H1 (cell line): ENCODE measurements around the gene PRSS23. TPM values are rescaled to one million over a fixed set of nuclear protein-coding genes. Genes with fewer than 3 reads are reported as not detected.

Experiments
- CTCF ChIA-PET: fragments of 300-600 bp; sonication (Branson Sonifier 250); formaldehyde crosslinking; loops from one replicate; lab custom pipeline; 2021; ENCODE audit not compliant: partially characterized antibody; lab: Charles Lee
- POLR2A ChIA-PET: fragments of 300-600 bp; sonication (Branson Sonifier 250); formaldehyde crosslinking; loops from one replicate; lab custom pipeline; 2021; ENCODE audit warnings: inconsistent platforms; ENCODE audit not compliant: partially characterized antibody; lab: Charles Lee
- DNase-seq, 2 experiments: peaks; one replicate each; pipeline versions ENCODE4 v3.0.0 to v3.0.0-alpha.2; 2010 to 2022; ENCODE audit warnings: low spot score in 2 of 2, low read depth in 1 of 2, mixed read lengths in 1 of 2
- FAIRE-seq: peaks from 2 replicates; lab custom pipeline; 2011; peaks lifted over from hg19 to GRCh38; lab: Jason Lieb, UNC
- H2AFZ ChIP-seq: 2 replicates; pipeline ENCODE4 v1.8.1; 2012; ENCODE audit warnings: low read length, inconsistent platforms
- H2AK5ac ChIP-seq: 2 replicates; pipeline ENCODE4 v1.6.1; 2013; ENCODE audit warnings: low read depth, low read length
- H2BK120ac ChIP-seq: replicated peaks from 2 replicates; pipeline ENCODE3; 2013; ENCODE audit warnings: low read depth, low read length, inconsistent platforms
- H2BK12ac ChIP-seq: 2 replicates; pipeline ENCODE4 v1.6.1; 2013; ENCODE audit warnings: low read depth, low read length
- H2BK15ac ChIP-seq: 2 replicates; pipeline ENCODE4 v1.6.1; 2013; ENCODE audit warnings: low read length
- H2BK20ac ChIP-seq: 2 replicates; pipeline ENCODE4 v1.6.1; 2013; ENCODE audit warnings: low read length
- H2BK5ac ChIP-seq: 2 replicates; pipeline ENCODE4 v1.6.1; 2013; ENCODE audit warnings: low read depth, low read length
- H3K14ac ChIP-seq: 2 replicates; pipeline ENCODE4 v1.6.1; 2013; ENCODE audit warnings: inconsistent platforms; ENCODE audit not compliant: insufficient read length
- H3K18ac ChIP-seq: 2 replicates; pipeline ENCODE4 v1.6.1; 2013; ENCODE audit warnings: low read length; ENCODE audit errors: extremely low read depth
- H3K23ac ChIP-seq: 2 replicates; pipeline ENCODE4 v1.6.1; 2013; ENCODE audit warnings: inconsistent platforms; ENCODE audit not compliant: insufficient read length
- H3K23me2 ChIP-seq: 2 replicates; pipeline ENCODE4 v1.6.1; 2013; ENCODE audit warnings: low read depth, low read length
- H3K27ac ChIP-seq: 2 replicates; pipeline ENCODE4 v1.6.1; 2011; ENCODE audit warnings: low read depth, low read length, inconsistent platforms
- H3K27me3 ChIP-seq, 4 experiments: replicated peaks in 1 of 4; 1 replicate in 1 of 4; 2 replicates in 3 of 4; pipeline versions ENCODE4 v1.6.1 to v1.8.1; 2011 to 2013; ENCODE audit warnings: low read length in 3 of 4, mild to moderate bottlenecking in 3 of 4, inconsistent platforms in 2 of 4, mixed read lengths in 2 of 4, moderate library complexity in 1 of 4; ENCODE audit not compliant: control insufficient read depth in 3 of 4, insufficient read depth in 3 of 4; ENCODE audit errors: extremely low read depth in 1 of 4
- H3K36me3 ChIP-seq, 4 experiments: 2 replicates each; pipeline versions ENCODE4 v1.6.1 to v1.8.1; 2011 to 2013; ENCODE audit warnings: mild to moderate bottlenecking in 4 of 4, low read length in 3 of 4, moderate library complexity in 2 of 4, control low read depth in 1 of 4, inconsistent platforms in 1 of 4; ENCODE audit not compliant: insufficient read depth in 4 of 4, control insufficient read depth in 2 of 4
- H3K4ac ChIP-seq: replicated peaks from 2 replicates; pipeline ENCODE3; 2013; ENCODE audit warnings: low read length, low read depth, mixed read lengths, inconsistent platforms; ENCODE audit not compliant: insufficient read length
- H3K4me1 ChIP-seq, 4 experiments: replicated peaks in 1 of 4; 1 replicate in 1 of 4; 2 replicates in 3 of 4; pipeline versions ENCODE4 v1.6.1 to v1.8.1; 2011 to 2013; ENCODE audit warnings: low read length in 3 of 4, inconsistent platforms in 2 of 4, mixed read lengths in 1 of 4; ENCODE audit not compliant: insufficient read depth in 4 of 4, control insufficient read depth in 3 of 4
- H3K4me2 ChIP-seq, 2 experiments: 2 replicates each; pipeline versions ENCODE4 v1.6.1 to v1.8.1; 2011 to 2013; ENCODE audit warnings: low read depth in 2 of 2, low read length in 2 of 2, control low read depth in 1 of 2, inconsistent platforms in 1 of 2, mild to moderate bottlenecking in 1 of 2; ENCODE audit not compliant: insufficient read depth in 1 of 2
- H3K4me3 ChIP-seq, 4 experiments: fragments of 200-600, 300-600 bp in 1 of 4; sonication (generic), shearing (Covaris generic), sonication (Bioruptor Twin) in 1 of 4; 2 replicates each; pipeline versions ENCODE4 v1.5.1 to v1.8.1; 2011 to 2016; ENCODE audit warnings: low read length in 4 of 4, low read depth in 3 of 4, control low read depth in 2 of 4, inconsistent platforms in 2 of 4, mild to moderate bottlenecking in 2 of 4, mixed read lengths in 1 of 4, moderate library complexity in 1 of 4; ENCODE audit not compliant: insufficient read depth in 2 of 4; ENCODE audit errors: extremely low read depth in 1 of 4
- H3K56ac ChIP-seq: replicated peaks from 2 replicates; pipeline ENCODE3; 2013; ENCODE audit warnings: low read depth, mild to moderate bottlenecking, mixed read lengths, low read length, inconsistent platforms; ENCODE audit not compliant: insufficient read length
- H3K79me1 ChIP-seq: 2 replicates; pipeline ENCODE4 v1.6.1; 2013; ENCODE audit warnings: low read depth, low read length, control low read depth
- H3K79me2 ChIP-seq, 2 experiments: 2 replicates each; pipeline versions ENCODE4 v1.6.1 to v1.8.1; 2012 to 2013; ENCODE audit warnings: low read length in 2 of 2, mild to moderate bottlenecking in 2 of 2, inconsistent platforms in 1 of 2; ENCODE audit not compliant: insufficient read depth in 2 of 2, control insufficient read depth in 1 of 2
- H3K9ac ChIP-seq, 4 experiments: replicated peaks in 1 of 4; 1 replicate in 1 of 4; 2 replicates in 3 of 4; pipeline versions ENCODE4 v1.6.1 to v1.8.1; 2011 to 2013; ENCODE audit warnings: low read depth in 3 of 4, low read length in 3 of 4, control low read depth in 2 of 4, mild to moderate bottlenecking in 2 of 4, moderate library complexity in 2 of 4, inconsistent platforms in 1 of 4; ENCODE audit errors: extremely low read depth in 1 of 4
- H3K9me3 ChIP-seq, 2 experiments: 2 replicates each; pipeline versions ENCODE4 v1.6.1 to v1.8.1; 2012 to 2013; ENCODE audit warnings: mild to moderate bottlenecking in 2 of 2, moderate library complexity in 2 of 2, control low read depth in 1 of 2, inconsistent platforms in 1 of 2, low read depth in 1 of 2, low read length in 1 of 2, mixed read lengths in 1 of 2; ENCODE audit not compliant: insufficient read depth in 2 of 2
- H4K20me1 ChIP-seq, 2 experiments: replicated peaks in 1 of 2; 2 replicates each; pipeline versions ENCODE3 to v1.8.1; 2011 to 2013; ENCODE audit warnings: inconsistent platforms in 2 of 2, low read length in 2 of 2, mild to moderate bottlenecking in 1 of 2; ENCODE audit not compliant: insufficient read depth in 2 of 2, control insufficient read depth in 1 of 2
- H4K5ac ChIP-seq: 2 replicates; pipeline ENCODE4 v1.6.1; 2013; ENCODE audit warnings: low read length, low read depth, mixed read lengths, inconsistent platforms; ENCODE audit not compliant: insufficient read length
- H4K8ac ChIP-seq: 2 replicates; pipeline ENCODE4 v1.8.0; 2013; ENCODE audit warnings: mild to moderate bottlenecking, moderate library complexity, low read length, inconsistent platforms; ENCODE audit not compliant: insufficient read depth; ENCODE audit errors: extremely low read depth
- H4K91ac ChIP-seq: replicated peaks from 2 replicates; pipeline ENCODE3; 2013; ENCODE audit warnings: low read length, mixed read lengths, inconsistent platforms; ENCODE audit not compliant: insufficient read length
- polyA plus RNA-seq, 7 experiments: library from polyadenylated mRNA; depleted of rRNA in 3 of 7; stranded (reverse) in 5 of 7; unstranded in 2 of 7; fragments of >200 nt in 5 of 7; fragments of 200-250 nt in 2 of 7; gene quantifications; 1 replicate in 5 of 7; 2 replicates in 1 of 7; 4 replicates in 1 of 7; pipeline versions ENCODE4 v1.2.1 to v1.2.3, GENCODE V29; 2011 to 2013; ENCODE audit warnings: missing spikeins in 2 of 7, mixed read lengths in 2 of 7
- total RNA-seq: library from RNA; stranded (reverse); fragmentation: NEBNext Ultra II Directional; extraction: Animal tissue kit (Norgen Biotek cat#: 25700); gene quantifications from 2 replicates; pipeline ENCODE4 v1.2.1, GENCODE V29; 2021
- TF ChIP-seq, protein P1 (sequence below): IDR thresholded peaks from 2 replicates; pipeline ENCODE4 v1.6.1; 2011; ENCODE audit warnings: low read depth, mild to moderate bottlenecking, low read length; ENCODE audit not compliant: insufficient read depth

The PRSS23 gene
- total and polyA plus RNA-seq, 2 of the 8 experiments (the other 6 are each of a cell fraction or from before 2014, with no cell fraction given), result 4.4 to 5.6 TPM

DNA sequence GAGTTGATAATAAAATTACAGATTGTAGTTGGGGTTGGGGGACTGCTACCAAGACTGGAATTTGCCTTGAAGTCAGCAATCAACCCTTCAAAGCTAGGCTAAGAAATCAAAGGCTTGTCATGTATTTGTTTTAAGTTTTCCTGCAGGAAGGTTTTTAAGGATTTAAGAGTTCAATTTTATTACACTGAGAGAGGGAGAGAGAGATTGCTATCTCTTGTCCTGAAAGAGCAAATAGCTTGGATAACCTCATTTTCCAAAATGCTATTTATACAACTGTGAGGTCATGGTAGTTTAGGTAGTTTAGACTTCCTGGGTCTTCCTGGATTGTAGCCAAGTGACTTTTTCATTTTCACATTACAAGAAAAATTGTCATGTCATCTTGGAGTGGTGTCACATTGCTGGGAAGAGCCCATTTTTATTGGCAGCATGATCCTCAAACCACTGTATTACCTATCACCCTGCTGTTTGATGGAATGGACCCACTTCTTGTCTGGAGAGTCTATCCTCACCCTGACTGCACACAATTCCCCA is 10.1 kb upstream of the PRSS23 start:
- H3K18ac ChIP-seq, result no peak overlapping the region
- H2BK5ac ChIP-seq, result no peak overlapping the region
- no peak overlapping the region for H2AK5ac ChIP-seq
- CTCF ChIA-PET, result interaction anchor here (1.4 to 1.8 kb wide), 3 partner anchors 10 to 107 kb away, joined by 3 to 4 read pairs (median 3); partner anchors contain the start of gene PRSS23
- H4K8ac ChIP-seq, result no peak overlapping the region
- no peak overlapping the region for H3K4ac ChIP-seq
- H2BK120ac ChIP-seq, result no peak overlapping the region
- DNase-seq (no peak), FAIRE-seq (no peak)
- no peak overlapping the region for H2BK12ac ChIP-seq
- POLR2A ChIA-PET, result no interaction called here
- H3K56ac ChIP-seq, result no peak overlapping the region
- no peak overlapping the region for H4K5ac ChIP-seq
- H3K9me3 ChIP-seq, result no peaks in the 10 kb centered on the region
- no peak overlapping the region for H4K91ac ChIP-seq
- H2BK20ac ChIP-seq, result no peak overlapping the region
- H3K4me2 ChIP-seq, result no peak overlapping the region
- H3K23me2 ChIP-seq, result no peaks in the 10 kb centered on the region
- H3K14ac ChIP-seq, result no peak overlapping the region
- no peak overlapping the region for H2BK15ac ChIP-seq
- no peaks in the 10 kb centered on the region for H3K4me1 ChIP-seq
- H2AFZ ChIP-seq, result no peak overlapping the region
- no peaks in the 10 kb centered on the region for H4K20me1 ChIP-seq
- H3K79me2 ChIP-seq, result no peaks in the 10 kb centered on the region
- no peak overlapping the region for H3K23ac ChIP-seq
- H3K9ac ChIP-seq, result no peak overlapping the region
- H3K36me3 ChIP-seq, result no peaks in the 10 kb centered on the region
- no peaks in the 10 kb centered on the region for H3K79me1 ChIP-seq
- no peaks in the 10 kb centered on the region for H3K27me3 ChIP-seq
- H3K27ac ChIP-seq, result no peak overlapping the region
- no peak overlapping the region for H3K4me3 ChIP-seq
- TF ChIP-seq, protein P1, sequence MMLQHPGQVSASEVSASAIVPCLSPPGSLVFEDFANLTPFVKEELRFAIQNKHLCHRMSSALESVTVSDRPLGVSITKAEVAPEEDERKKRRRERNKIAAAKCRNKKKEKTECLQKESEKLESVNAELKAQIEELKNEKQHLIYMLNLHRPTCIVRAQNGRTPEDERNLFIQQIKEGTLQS, result no peak
